GM19463 (cell line): ENCODE data around the gene TYW1B.
"Not testable (repeated sequence)": the region's sequence is repeated elsewhere in the genome, so short reads cannot be mapped to it uniquely, and the experiment has no call there.

ENCODE experiments used
- ATAC-seq: cut with Tn5 transposase; IDR thresholded peaks from one replicate; pipeline ENCODE4 v1.9.1; 2021; ENCODE audit warnings: mild to moderate bottlenecking, moderate library complexity; ENCODE audit not compliant: unreplicated experiment

TYW1B gene

GRCh38 chr7:72706521-72706920 lies 121.5 kb downstream of the TYW1B start:
- no peak for ATAC-seq

GRCh38 chr7:72705693-72706092 lies 122.3 kb downstream of the TYW1B start:
- not testable (repeated sequence) for ATAC-seq

- no peak for ATAC-seq
Measured at GRCh38 chr7:72704894-72705293, 123.1 kb downstream of the TYW1B start.

- not testable (repeated sequence) for ATAC-seq
Measured at GRCh38 chr7:72700548-72700947, 127.5 kb downstream of the TYW1B start.

- ATAC-seq: not testable (repeated sequence)
Measured at GRCh38 chr7:72697066-72697465, 130.9 kb downstream of the TYW1B start.

GRCh38 chr7:72696643-72697042 lies 131.4 kb downstream of the TYW1B start:
- not testable (repeated sequence) for ATAC-seq

GRCh38 chr7:72695482-72695881 lies 132.5 kb downstream of the TYW1B start:
- ATAC-seq: not testable (repeated sequence)

- not testable (repeated sequence) for ATAC-seq
Measured at GRCh38 chr7:72691442-72691841, 136.6 kb downstream of the TYW1B start.

GRCh38 chr7:72690177-72690576 lies 137.8 kb downstream of the TYW1B start:
- ATAC-seq: not testable (repeated sequence)

- ATAC-seq: not testable (repeated sequence)
Measured at GRCh38 chr7:72689344-72689743, 138.7 kb downstream of the TYW1B start.

- not testable (repeated sequence) for ATAC-seq
Measured at GRCh38 chr7:72681211-72681610, 146.8 kb downstream of the TYW1B start.

GRCh38 chr7:72676880-72677279 lies 151.1 kb downstream of the TYW1B start:
- ATAC-seq: peak; percentile 54

- not testable (repeated sequence) for ATAC-seq
Measured at GRCh38 chr7:72676086-72676690, 151.8 kb downstream of the TYW1B start.

- not testable (repeated sequence) for ATAC-seq
Measured at GRCh38 chr7:72675686-72676085, 152.3 kb downstream of the TYW1B start.

- ATAC-seq: no peak
Measured at GRCh38 chr7:72674394-72674793, 153.6 kb downstream of the TYW1B start.

GRCh38 chr7:72670850-72671249 lies 157.2 kb downstream of the TYW1B start:
- ATAC-seq: not testable (repeated sequence)

- ATAC-seq: not testable (repeated sequence)
Measured at GRCh38 chr7:72668435-72668834, 159.6 kb downstream of the TYW1B start.

- not testable (repeated sequence) for ATAC-seq
Measured at GRCh38 chr7:72667049-72667448, 161.0 kb downstream of the TYW1B start.

GRCh38 chr7:72648574-72648973 lies 179.4 kb downstream of the TYW1B start:
- not testable (repeated sequence) for ATAC-seq

- not testable (repeated sequence) for ATAC-seq
Measured at GRCh38 chr7:72643708-72644107, 184.3 kb downstream of the TYW1B start.

- not testable (repeated sequence) for ATAC-seq
Measured at GRCh38 chr7:72641485-72642248, 186.3 kb downstream of the TYW1B start.

- ATAC-seq: peak; percentile 65
Measured at GRCh38 chr7:72640740-72641139, 187.3 kb downstream of the TYW1B start.
